ENCODE measurements around the gene PLEKHJ1.

- TF ChIP-seq CTCF (IDR thresholded peaks at IDR 0.05) (no peak), POLR2AphosphoS5 (IDR thresholded peaks at IDR 0.05) (no peak)
Measured at GRCh38 chr19:2207008-2207407, 29.1 kb downstream of the PLEKHJ1 start.

All from gastroesophageal sphincter (tissue), 3 donors.